Loucy (cell line): Measurements from ENCODE around the gene BCAS3.

Experiments used
- H2AFZ ChIP-seq: fragments of 200-600 bp; sonication (generic); 2 replicates; pipeline ENCODE4 v1.6.0; 2016; ENCODE audit warnings: antibody characterized with exemption, mild to moderate bottlenecking, low read length, moderate library complexity
- H3F3A ChIP-seq: fragments of 200-600 bp; 2 replicates; pipeline ENCODE4 v1.6.0; 2016; ENCODE audit warnings: antibody characterized with exemption, low read depth, mild to moderate bottlenecking
- H3K27me3 ChIP-seq: fragments of 200-600 bp; sonication (generic); 2 replicates; pipeline ENCODE4 v1.6.1; 2014; ENCODE audit warnings: low read length, mild to moderate bottlenecking; ENCODE audit not compliant: insufficient read depth, poor library complexity, severe bottlenecking
- H3K36me3 ChIP-seq: fragments of 200-600 bp; sonication (generic); 2 replicates; pipeline ENCODE4 v1.6.1; 2016; ENCODE audit warnings: low read length; ENCODE audit not compliant: insufficient read depth
- H3K4me1 ChIP-seq: fragments of 200-600 bp; sonication (generic); 2 replicates; pipeline ENCODE4 v1.5.1; 2014; ENCODE audit warnings: low read length, mild to moderate bottlenecking; ENCODE audit not compliant: insufficient read depth, poor library complexity, severe bottlenecking
- H3K4me2 ChIP-seq: fragments of 200-600 bp; sonication (generic); 2 replicates; pipeline ENCODE4 v1.6.0; 2014; ENCODE audit warnings: antibody characterized with exemption, low read length, low read depth, mild to moderate bottlenecking; ENCODE audit not compliant: poor library complexity, severe bottlenecking
- H3K4me3 ChIP-seq: fragments of 200-600 bp; sonication (generic); 2 replicates; pipeline ENCODE4 v1.5.1; 2014; ENCODE audit warnings: low read length, mild to moderate bottlenecking, mixed read lengths; ENCODE audit not compliant: poor library complexity, severe bottlenecking
- H3K79me2 ChIP-seq: fragments of 200-600 bp; sonication (generic); 2 replicates; pipeline ENCODE4 v1.6.1; 2014; ENCODE audit warnings: low read length; ENCODE audit not compliant: insufficient read depth
- H3K9ac ChIP-seq: fragments of 200-600 bp; sonication (generic); 2 replicates; pipeline ENCODE4 v1.6.0; 2014; ENCODE audit warnings: mild to moderate bottlenecking, low read depth, low read length, moderate library complexity; ENCODE audit not compliant: poor library complexity, severe bottlenecking
- H3K9me2 ChIP-seq: fragments of 200-600 bp; sonication (generic); replicated peaks from 2 replicates; pipeline ENCODE4 v1.6.1; 2016; ENCODE audit warnings: low read depth, low read length, mixed read lengths
- H3K9me3 ChIP-seq: fragments of 200-600 bp; sonication (generic); 2 replicates; pipeline ENCODE4 v1.6.1; 2014; ENCODE audit warnings: mild to moderate bottlenecking, antibody characterized with exemption, low read length, low read depth; ENCODE audit not compliant: insufficient read depth
- H4K20me1 ChIP-seq: fragments of 200-600 bp; sonication (generic); 2 replicates; pipeline ENCODE4 v1.6.0; 2014; ENCODE audit warnings: antibody characterized with exemption, low read length, mild to moderate bottlenecking; ENCODE audit not compliant: insufficient read depth, poor library complexity, severe bottlenecking
- CTCF ChIP-seq: fragments of 200-600 bp; sonication (generic); conservative IDR thresholded peaks from 2 replicates; pipeline ENCODE4 v1.5.1; 2014; ENCODE audit warnings: mild to moderate bottlenecking, antibody characterized with exemption, low read length
- EZH2phosphoT487 ChIP-seq: fragments of 200-600 bp; IDR thresholded peaks from 2 replicates; pipeline ENCODE4 v1.6.1; 2018; ENCODE audit warnings: antibody characterized with exemption, mild to moderate bottlenecking, moderate library complexity, borderline replicate concordance

The BCAS3 gene

GRCh38 chr17:60908324-60908723 lies 230.7 kb downstream of the BCAS3 start:
- Histone ChIP-seq H3K36me3 (no peaks in the 10 kb centered on the region), H3K4me2 (no peak overlapping the region), H3K4me3 (no peak overlapping the region), H3K9ac (no peak overlapping the region), H3K9me3 (no peaks in the 10 kb centered on the region), H3F3A (no peaks in the 10 kb centered on the region), H3K9me2 (no peaks in the 10 kb centered on the region), H2AFZ (no peak overlapping the region), H3K27me3 (no peaks in the 10 kb centered on the region), H4K20me1 (no peaks in the 10 kb centered on the region), H3K4me1 (peaks cover 6% of the 10 kb centered on the region), H3K79me2 (no peaks in the 10 kb centered on the region)
- TF ChIP-seq EZH2phosphoT487, result no peak
- no peak for TF ChIP-seq CTCF

- H3K9me3 ChIP-seq, result no peaks in the 10 kb centered on the region
- no peaks in the 10 kb centered on the region for H3K27me3 ChIP-seq
- H3K9me2 ChIP-seq, result no peaks in the 10 kb centered on the region
- H3K4me3 ChIP-seq, result no peak overlapping the region
- H2AFZ ChIP-seq, result no peak overlapping the region
- no peaks in the 10 kb centered on the region for H3K36me3 ChIP-seq
- no peak overlapping the region for H3K4me2 ChIP-seq
- H3F3A ChIP-seq, result no peaks in the 10 kb centered on the region
- H3K4me1 ChIP-seq, result peaks cover 6% of the 10 kb centered on the region
- no peaks in the 10 kb centered on the region for H3K79me2 ChIP-seq
- H3K9ac ChIP-seq, result no peak overlapping the region
- TF ChIP-seq EZH2phosphoT487, result no peak
- no peak for TF ChIP-seq CTCF
- no peaks in the 10 kb centered on the region for H4K20me1 ChIP-seq
Observed at GRCh38 chr17:60909405-60909804, 231.8 kb downstream of the BCAS3 start.

- H3K4me1 ChIP-seq, result peaks cover 6% of the 10 kb centered on the region
- TF ChIP-seq CTCF, result no peak
- H3K9me2 ChIP-seq, result no peaks in the 10 kb centered on the region
- H3K9me3 ChIP-seq, result no peaks in the 10 kb centered on the region
- no peak overlapping the region for H3K4me2 ChIP-seq
- H2AFZ ChIP-seq, result no peak overlapping the region
- no peaks in the 10 kb centered on the region for H3F3A ChIP-seq
- H4K20me1 ChIP-seq, result no peaks in the 10 kb centered on the region
- H3K9ac ChIP-seq, result no peak overlapping the region
- H3K4me3 ChIP-seq, result no peak overlapping the region
- H3K27me3 ChIP-seq, result no peaks in the 10 kb centered on the region
- no peaks in the 10 kb centered on the region for H3K79me2 ChIP-seq
- no peaks in the 10 kb centered on the region for H3K36me3 ChIP-seq
Observed at GRCh38 chr17:60910415-60910814, 232.8 kb downstream of the BCAS3 start.
